ENCODE measurements around the gene GPT2.

DNA sequence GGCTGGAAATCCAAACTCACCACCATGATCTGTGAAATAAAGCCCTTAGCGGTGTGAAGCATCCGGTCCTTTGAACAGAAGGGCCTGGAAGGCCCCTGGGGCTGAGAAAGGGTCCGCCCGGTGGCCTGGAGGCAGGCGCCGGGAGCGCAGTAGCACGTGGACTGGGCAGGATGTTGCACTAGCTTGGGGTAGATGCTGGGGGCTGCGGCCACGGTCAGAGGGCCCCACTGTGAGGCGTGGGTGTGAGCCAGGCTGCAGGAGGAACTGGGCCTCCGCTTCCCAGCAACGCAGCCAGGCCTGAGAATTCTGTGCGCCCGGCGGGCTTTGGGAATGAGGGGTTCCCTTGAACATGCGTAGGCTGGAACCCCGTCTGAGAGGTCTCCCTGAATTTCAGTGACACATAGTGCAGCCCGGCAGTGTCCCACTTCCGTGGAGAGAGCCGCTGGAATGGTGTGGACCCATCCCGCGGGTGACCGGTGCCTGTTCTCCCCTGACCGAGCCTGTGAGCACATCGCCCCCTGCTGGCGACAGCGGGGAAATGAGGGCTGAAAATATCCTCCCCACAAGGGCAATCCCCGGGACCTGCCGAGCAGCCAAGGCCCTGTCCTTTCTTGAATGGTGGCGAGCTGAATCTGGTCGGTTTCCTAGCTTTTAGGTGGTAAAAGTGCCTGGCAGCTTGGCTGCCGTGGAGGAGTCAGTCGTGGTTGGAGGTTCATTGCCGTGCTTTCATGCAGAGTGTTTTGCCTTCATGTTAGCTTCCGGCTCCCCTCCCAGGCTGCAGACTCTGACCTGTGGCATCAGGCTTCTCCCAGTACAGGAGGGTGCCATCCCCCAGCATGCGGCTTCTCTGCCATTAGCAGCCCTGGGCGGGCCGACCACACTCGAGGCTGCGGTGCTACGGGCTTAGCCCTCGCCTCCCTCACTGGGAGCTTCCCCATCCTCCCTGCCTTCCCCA lies 45.5 kb downstream of the GPT2 start:
- TF ChIP-seq POLR2AphosphoS5 (IDR thresholded peaks at IDR 0.05; ENCODE audit: borderline replicate concordance, low read depth, low read length) (no peak), EZH2 (IDR thresholded peaks at IDR 0.05) (no peak)
